WTC11 (cell line): ENCODE results near the gene KRT37.

ENCODE experiments used
- CTCF ChIP-seq: fragments of 200-600 bp; IDR thresholded peaks from 2 replicates; pipeline ENCODE4 v1.8.0; 2022; ENCODE audit warnings: antibody characterized with exemption
- MAX ChIP-seq: sonication (generic); formaldehyde crosslinking; IDR thresholded peaks from 2 replicates; pipeline ENCODE4 v1.8.0; 2022; ENCODE audit warnings: mild to moderate bottlenecking, missing genetic modification reagents
- ZNF671 ChIP-seq: fragments of 250-450 bp; sonication (Bioruptor Pico); IDR thresholded peaks from 2 replicates; pipeline ENCODE4 v1.8.0; 2021; ENCODE audit warnings: mild to moderate bottlenecking

- no peak for TF ChIP-seq CTCF
- TF ChIP-seq MAX, result no peak
- TF ChIP-seq ZNF671 (CRISPR knock-in tag), result no peak
Measured at GRCh38 chr17:41393294-41393693, 31.1 kb downstream of the KRT37 start.
